Measurements from ENCODE around the gene RIOK3. TPM values are rescaled to one million over a fixed set of nuclear protein-coding genes. Genes with fewer than 3 reads are reported as not detected.

RIOK3 gene
- total RNA-seq, 3 donors from 2014 or later (not counting 1 experiment from before 2014, with no cell fraction given): 164 to 233 (median 182) TPM

DNA sequence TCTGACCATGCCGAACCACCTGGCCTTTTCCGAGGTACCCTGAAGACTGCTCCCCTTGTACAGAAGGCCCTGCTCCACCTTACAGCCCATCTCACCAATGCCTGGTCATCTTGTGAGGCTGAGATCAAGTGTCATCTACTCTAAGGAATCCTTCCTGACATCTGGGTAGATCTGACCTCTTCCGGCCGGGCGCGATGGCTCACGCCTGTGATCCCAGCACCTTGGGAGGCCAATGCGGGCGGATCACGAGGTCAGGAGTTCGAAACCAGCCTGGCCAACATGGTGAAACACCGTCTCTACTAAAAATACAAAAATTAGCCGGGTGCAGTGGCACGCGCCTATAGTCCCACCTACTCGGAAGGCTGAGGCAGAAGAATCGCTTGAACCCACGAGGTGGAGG is 2.1 kb upstream of the RIOK3 start:
- Histone ChIP-seq H3K4me1 (ENCODE audit: control insufficient read depth, insufficient read depth, low read length) (peaks cover 7% of the 10 kb centered on the region), H3K4me3 (ENCODE audit: low read length) (no peak overlapping the region), H3K9me3 (ENCODE audit: control insufficient read depth, insufficient read depth, low read length) (no peaks in the 10 kb centered on the region), H3K27ac (ENCODE audit: low read length) (no peak overlapping the region), H3K36me3 (ENCODE audit: control insufficient read depth, insufficient read depth, low read length) (no peaks in the 10 kb centered on the region), H3K27me3 (ENCODE audit: control insufficient read depth, insufficient read depth, low read length) (no peaks in the 10 kb centered on the region)
- 93% methylated on average over 18 of the region's 18 CpGs for WGBS (ENCODE audit: insufficient coverage)
- DNase-seq (no peak), ATAC-seq (no peak)
- intact Hi-C loops (cut with micrococcal nuclease): no loop called here
- Mint-ChIP-seq H3K36me3 (no peaks in the 10 kb centered on the region), H3K27ac (peak overlapping the region in 1 of 2 donors; percentile 86), H3K4me1 (peaks cover 25 to 33% of the 10 kb centered on the region in 2 donors), H3K4me3 (peak overlapping the region; percentile 42), H3K9me3 (no peaks in the 10 kb centered on the region), H3K27me3 (ENCODE audit: low read depth in 2 of 2) (peaks cover 0 to 4% of the 10 kb centered on the region in 2 donors)
- TF ChIP-seq, protein P1, sequence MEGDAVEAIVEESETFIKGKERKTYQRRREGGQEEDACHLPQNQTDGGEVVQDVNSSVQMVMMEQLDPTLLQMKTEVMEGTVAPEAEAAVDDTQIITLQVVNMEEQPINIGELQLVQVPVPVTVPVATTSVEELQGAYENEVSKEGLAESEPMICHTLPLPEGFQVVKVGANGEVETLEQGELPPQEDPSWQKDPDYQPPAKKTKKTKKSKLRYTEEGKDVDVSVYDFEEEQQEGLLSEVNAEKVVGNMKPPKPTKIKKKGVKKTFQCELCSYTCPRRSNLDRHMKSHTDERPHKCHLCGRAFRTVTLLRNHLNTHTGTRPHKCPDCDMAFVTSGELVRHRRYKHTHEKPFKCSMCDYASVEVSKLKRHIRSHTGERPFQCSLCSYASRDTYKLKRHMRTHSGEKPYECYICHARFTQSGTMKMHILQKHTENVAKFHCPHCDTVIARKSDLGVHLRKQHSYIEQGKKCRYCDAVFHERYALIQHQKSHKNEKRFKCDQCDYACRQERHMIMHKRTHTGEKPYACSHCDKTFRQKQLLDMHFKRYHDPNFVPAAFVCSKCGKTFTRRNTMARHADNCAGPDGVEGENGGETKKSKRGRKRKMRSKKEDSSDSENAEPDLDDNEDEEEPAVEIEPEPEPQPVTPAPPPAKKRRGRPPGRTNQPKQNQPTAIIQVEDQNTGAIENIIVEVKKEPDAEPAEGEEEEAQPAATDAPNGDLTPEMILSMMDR (IDR thresholded peaks at IDR 0.05): no peak

DNA sequence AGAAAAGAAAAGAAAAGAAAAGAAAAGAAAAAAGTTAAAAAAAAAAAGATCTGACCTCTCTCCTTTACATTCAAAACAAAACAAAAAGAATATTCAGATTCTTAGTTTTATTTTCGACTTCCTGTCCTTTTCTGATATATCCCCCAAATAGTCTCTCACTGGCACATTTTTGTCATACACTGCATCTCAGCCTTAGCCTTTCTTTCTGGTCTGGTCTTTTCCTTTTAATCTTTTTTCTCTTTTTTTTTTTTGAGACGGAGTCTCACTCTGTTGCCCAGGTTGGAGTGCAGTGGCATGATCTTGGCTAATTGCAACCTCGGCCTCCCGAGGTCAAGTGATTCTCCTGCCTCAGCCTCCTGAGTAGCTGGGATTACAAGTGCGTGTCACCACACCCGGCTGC is 1.6 kb upstream of the RIOK3 start:
- intact Hi-C loops (cut with micrococcal nuclease): no loop called here
- ATAC-seq (no peak), DNase-seq (no peak)
- Mint-ChIP-seq H3K4me1 (peaks cover 26 to 33% of the 10 kb centered on the region in 2 donors), H3K27ac (peak overlapping the region; percentile 86 to 91), H3K27me3 (ENCODE audit: low read depth in 2 of 2) (peaks cover 0 to 4% of the 10 kb centered on the region in 2 donors), H3K36me3 (no peaks in the 10 kb centered on the region), H3K9me3 (no peaks in the 10 kb centered on the region), H3K4me3 (peak overlapping the region; percentile 42)
- no peak overlapping the region for H3K27ac ChIP-seq (ENCODE audit: low read length)
- no peaks in the 10 kb centered on the region for H3K9me3 ChIP-seq (ENCODE audit: control insufficient read depth, insufficient read depth, low read length)
- TF ChIP-seq, protein P1 (IDR thresholded peaks at IDR 0.05): no peak
- peaks cover 7% of the 10 kb centered on the region for H3K4me1 ChIP-seq (ENCODE audit: control insufficient read depth, insufficient read depth, low read length)
- no peak overlapping the region for H3K4me3 ChIP-seq (ENCODE audit: low read length)
- no peaks in the 10 kb centered on the region for H3K27me3 ChIP-seq (ENCODE audit: control insufficient read depth, insufficient read depth, low read length)
- 84% methylated on average over 6 of the region's 6 CpGs for WGBS (ENCODE audit: insufficient coverage)
- no peaks in the 10 kb centered on the region for H3K36me3 ChIP-seq (ENCODE audit: control insufficient read depth, insufficient read depth, low read length)

DNA sequence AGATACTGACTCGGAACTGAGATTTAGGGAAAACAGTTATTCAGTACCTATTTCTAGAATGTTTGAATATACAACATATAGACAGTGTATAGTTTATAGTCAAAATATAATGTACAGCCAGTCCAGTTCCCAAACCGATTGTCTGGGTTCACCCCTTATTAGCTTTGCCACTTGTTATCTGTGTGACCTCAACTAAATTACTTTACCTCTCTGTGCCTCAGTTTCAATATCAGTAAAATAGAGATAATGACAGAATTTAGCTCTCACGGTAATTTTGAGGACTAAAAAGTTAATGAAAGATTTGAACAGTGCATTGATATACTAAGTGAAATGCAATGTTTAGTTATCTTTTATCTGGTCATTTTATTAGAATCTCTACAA is 750 bp upstream of the RIOK3 start:
- H3K4me1 Mint-ChIP-seq: peaks cover 35 to 42% of the 10 kb centered on the region in 2 donors
- TF ChIP-seq, protein P1 (IDR thresholded peaks at IDR 0.05): no peak
- no peaks in the 10 kb centered on the region for H3K27me3 ChIP-seq (ENCODE audit: control insufficient read depth, insufficient read depth, low read length)
- H3K4me1 ChIP-seq (ENCODE audit: control insufficient read depth, insufficient read depth, low read length): peaks cover 7% of the 10 kb centered on the region
- no peak for DNase-seq
- H3K27ac Mint-ChIP-seq: peak overlapping the region; percentile 86 to 91
- no peaks in the 10 kb centered on the region for H3K9me3 ChIP-seq (ENCODE audit: control insufficient read depth, insufficient read depth, low read length)
- peak overlapping the region; percentile 81 for H3K27ac ChIP-seq (ENCODE audit: low read length)
- no peaks in the 10 kb centered on the region for H3K36me3 ChIP-seq (ENCODE audit: control insufficient read depth, insufficient read depth, low read length)
- H3K4me3 ChIP-seq (ENCODE audit: low read length): peak overlapping the region; percentile 85
- H3K36me3 Mint-ChIP-seq: no peaks in the 10 kb centered on the region
- peak overlapping the region; percentile 98 for H3K4me3 Mint-ChIP-seq
- no peak for ATAC-seq
- no peaks in the 10 kb centered on the region for H3K9me3 Mint-ChIP-seq
- WGBS (ENCODE audit: insufficient coverage): 50% methylated on average over 1 of the region's 3 CpGs
- peaks cover 0 to 4% of the 10 kb centered on the region in 2 donors for H3K27me3 Mint-ChIP-seq (ENCODE audit: low read depth in 2 of 2)
- intact Hi-C loops (cut with micrococcal nuclease): loop anchor here (2.0 kb wide), 1 partner anchor 50 kb away; the partner anchor contains the start of gene RMC1

DNA sequence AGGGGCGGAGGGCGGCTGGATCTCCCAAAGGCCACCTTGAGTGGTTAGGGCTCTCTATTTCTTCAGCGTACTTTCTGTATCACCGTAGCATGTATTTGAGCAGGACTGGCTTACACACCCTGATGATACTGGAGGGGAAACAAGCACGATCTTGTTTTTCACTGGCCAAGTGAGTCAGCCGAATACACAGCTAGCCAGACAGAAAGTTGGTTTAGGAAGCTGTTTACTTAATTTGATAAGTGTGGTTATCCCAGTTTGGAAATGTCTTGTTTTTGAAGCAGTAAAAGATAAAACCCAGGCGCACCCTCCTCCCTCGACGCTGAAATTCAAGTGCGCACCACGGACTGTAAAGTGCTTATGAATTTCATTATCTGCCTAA is 582 bp downstream of the RIOK3 start:
- ATAC-seq: peak; percentile 38 to 59 (median 40)
- H3K27ac ChIP-seq (ENCODE audit: low read length): peak overlapping the region; percentile 81
- peaks cover 4% of the 10 kb centered on the region for H3K36me3 ChIP-seq (ENCODE audit: control insufficient read depth, insufficient read depth, low read length)
- H3K27ac Mint-ChIP-seq: peak overlapping the region; percentile 86 to 91
- H3K36me3 Mint-ChIP-seq: no peaks in the 10 kb centered on the region
- H3K4me1 Mint-ChIP-seq: peaks cover 46 to 54% of the 10 kb centered on the region in 2 donors
- no peaks in the 10 kb centered on the region for H3K9me3 Mint-ChIP-seq
- 3% methylated on average over 11 of the region's 11 CpGs for WGBS (ENCODE audit: insufficient coverage)
- peak overlapping the region; percentile 85 for H3K4me3 ChIP-seq (ENCODE audit: low read length)
- H3K4me1 ChIP-seq (ENCODE audit: control insufficient read depth, insufficient read depth, low read length): peaks cover 15% of the 10 kb centered on the region
- H3K27me3 ChIP-seq (ENCODE audit: control insufficient read depth, insufficient read depth, low read length): no peaks in the 10 kb centered on the region
- H3K27me3 Mint-ChIP-seq (ENCODE audit: low read depth in 2 of 2): no peaks in the 10 kb centered on the region
- peak in 1 of 2 donors; percentile 53 for DNase-seq
- TF ChIP-seq, protein P1 (IDR thresholded peaks at IDR 0.05): no peak
- peak overlapping the region; percentile 98 for H3K4me3 Mint-ChIP-seq
- intact Hi-C loops (cut with micrococcal nuclease): loop anchor here (1.0 to 2.0 kb wide), 2 partner anchors 15 to 49 kb away; partner anchors contain the start of gene RMC1
- H3K9me3 ChIP-seq (ENCODE audit: control insufficient read depth, insufficient read depth, low read length): no peaks in the 10 kb centered on the region
